HepG2 (cell line): ENCODE results near the gene PPP1R16B. TPM values are rescaled to one million over a fixed set of nuclear protein-coding genes. Genes with fewer than 3 reads are reported as not detected.

Experiments
- NR1H2 ChIP-seq: sonication (generic); formaldehyde crosslinking; IDR thresholded peaks from 2 replicates; pipeline ENCODE4 v1.8.1; 2022; ENCODE audit warnings: low read depth, missing genetic modification reagents, borderline replicate concordance
- POLR2AphosphoS5 ChIP-seq: IDR thresholded peaks from 2 replicates; pipeline ENCODE4 v1.6.1; 2012; ENCODE audit warnings: low read depth, low read length
- RFX1 ChIP-seq: fragments of 450-650 bp; IDR thresholded peaks from 2 replicates; pipeline ENCODE4 v1.6.1; 2017
- STAT5B ChIP-seq: sonication (generic); formaldehyde crosslinking; IDR thresholded peaks from 2 replicates; pipeline ENCODE4 v1.4.0; 2020; ENCODE audit warnings: missing genetic modification reagents
- ZNF143 ChIP-seq: sonication (generic); formaldehyde crosslinking; IDR thresholded peaks from 2 replicates; pipeline ENCODE4 v1.4.0; 2020; ENCODE audit warnings: missing genetic modification reagents
- ZNF282 ChIP-seq: fragments of 450-650 bp; IDR thresholded peaks from 2 replicates; pipeline ENCODE4 v1.6.1; 2018; ENCODE audit not compliant: partially characterized antibody
- ZNF484 ChIP-seq: sonication (generic); formaldehyde crosslinking; IDR thresholded peaks from 2 replicates; pipeline ENCODE4 v1.5.1; 2020; ENCODE audit warnings: mild to moderate bottlenecking, low read depth, missing genetic modification reagents, borderline replicate concordance
- ZNF546 ChIP-seq: sonication (generic); formaldehyde crosslinking; conservative IDR thresholded peaks from 2 replicates; pipeline ENCODE4 v1.8.1; 2023; ENCODE audit warnings: mild to moderate bottlenecking, missing genetic modification reagents
- ZNF646 ChIP-seq: sonication (generic); formaldehyde crosslinking; IDR thresholded peaks from 2 replicates; pipeline ENCODE4 v1.9.0; 2021; ENCODE audit warnings: mild to moderate bottlenecking, missing genetic modification reagents
- ZNF687 ChIP-seq: sonication (generic); formaldehyde crosslinking; IDR thresholded peaks from 2 replicates; pipeline ENCODE4 v1.5.1; 2020; ENCODE audit warnings: mild to moderate bottlenecking, missing genetic modification reagents, moderate library complexity
- ZNF777 ChIP-seq: sonication (generic); formaldehyde crosslinking; IDR thresholded peaks from 2 replicates; pipeline ENCODE4 v1.4.0; 2020; ENCODE audit warnings: missing genetic modification reagents
- ZNF790 ChIP-seq: sonication (generic); formaldehyde crosslinking; IDR thresholded peaks from 2 replicates; pipeline ENCODE4 v1.8.0; 2022; ENCODE audit warnings: missing genetic modification reagents, mild to moderate bottlenecking, borderline replicate concordance
- ZSCAN30 ChIP-seq: sonication (generic); formaldehyde crosslinking; IDR thresholded peaks from 2 replicates; pipeline ENCODE4 v1.5.0; 2020; ENCODE audit warnings: mild to moderate bottlenecking, missing genetic modification reagents
- polyA plus RNA-seq, 8 experiments: library from polyadenylated mRNA; depleted of rRNA in 3 of 8; stranded (reverse) in 7 of 8; unstranded in 1 of 8; fragments of >200 nt; fragmentation: Illumina TruSeq in 4 of 8; extraction: Trizol in 4 of 8; gene quantifications; 2 replicates each; pipeline versions ENCODE4 v1.2.1 to v1.2.3, GENCODE V29; 2011 to 2016; ENCODE audit warnings: low read depth in 4 of 8, missing spikeins in 1 of 8, mixed read lengths in 1 of 8; ENCODE audit not compliant: insufficient read depth in 1 of 8
- total RNA-seq, 5 experiments: library from RNA; depleted of rRNA; stranded (reverse); fragments of >200 nt; fragmentation: Illumina TruSeq; extraction: Trizol; gene quantifications; 2 replicates each; pipeline ENCODE4 v1.2.3, GENCODE V29; 2016; ENCODE audit warnings: low read depth in 1 of 5
- TF ChIP-seq, protein P1 (sequence below): IDR thresholded peaks from 2 replicates; pipeline ENCODE4 v1.6.1; 2012; ENCODE audit warnings: inconsistent platforms
- TF ChIP-seq, protein P2 (sequence below): IDR thresholded peaks from 2 replicates; pipeline ENCODE4 v1.6.1; 2018; ENCODE audit warnings: missing genetic modification reagents, mild to moderate bottlenecking, missing compliant biosample characterization
- TF ChIP-seq, protein P3 (sequence below): sonication (generic); formaldehyde crosslinking; IDR thresholded peaks from 2 replicates; pipeline ENCODE4 v1.4.0; 2020; ENCODE audit warnings: mild to moderate bottlenecking, missing genetic modification reagents

PPP1R16B gene
- total and polyA plus RNA-seq, 2 of the 13 experiments (the other 11 are each of a cell fraction or from before 2014, with no cell fraction given) = 0.02 to 0.11 TPM

- TF ChIP-seq ZNF646 (CRISPR knock-in tag) (no peak), ZNF546 (CRISPR knock-in tag) (peak; percentile 87; the same call in 1 of the 2 replicates), ZNF143 (CRISPR knock-in tag) (peak; percentile 76), ZNF484 (peak; percentile 79; the same call in 1 of the 2 replicates), POLR2AphosphoS5 (peak; percentile 90), NR1H2 (CRISPR knock-in tag) (no peak; the same call in 1 of the 2 replicates), ZNF777 (peak; percentile 44; the same call in 1 of the 2 replicates), ZNF790 (CRISPR knock-in tag) (peak; percentile 10; the same call in 1 of the 2 replicates), ZNF282 (no peak), RFX1 (no peak), ZSCAN30 (CRISPR knock-in tag) (no peak), STAT5B (peak; percentile 88; the same call in 1 of the 2 replicates), ZNF687 (CRISPR knock-in tag) (peak; percentile 99)
- TF ChIP-seq, protein P1, sequence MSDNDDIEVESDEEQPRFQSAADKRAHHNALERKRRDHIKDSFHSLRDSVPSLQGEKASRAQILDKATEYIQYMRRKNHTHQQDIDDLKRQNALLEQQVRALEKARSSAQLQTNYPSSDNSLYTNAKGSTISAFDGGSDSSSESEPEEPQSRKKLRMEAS = peak; percentile 96
- TF ChIP-seq, protein P2, sequence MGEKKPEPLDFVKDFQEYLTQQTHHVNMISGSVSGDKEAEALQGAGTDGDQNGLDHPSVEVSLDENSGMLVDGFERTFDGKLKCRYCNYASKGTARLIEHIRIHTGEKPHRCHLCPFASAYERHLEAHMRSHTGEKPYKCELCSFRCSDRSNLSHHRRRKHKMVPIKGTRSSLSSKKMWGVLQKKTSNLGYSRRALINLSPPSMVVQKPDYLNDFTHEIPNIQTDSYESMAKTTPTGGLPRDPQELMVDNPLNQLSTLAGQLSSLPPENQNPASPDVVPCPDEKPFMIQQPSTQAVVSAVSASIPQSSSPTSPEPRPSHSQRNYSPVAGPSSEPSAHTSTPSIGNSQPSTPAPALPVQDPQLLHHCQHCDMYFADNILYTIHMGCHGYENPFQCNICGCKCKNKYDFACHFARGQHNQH = peak; percentile 98
- TF ChIP-seq, protein P3, sequence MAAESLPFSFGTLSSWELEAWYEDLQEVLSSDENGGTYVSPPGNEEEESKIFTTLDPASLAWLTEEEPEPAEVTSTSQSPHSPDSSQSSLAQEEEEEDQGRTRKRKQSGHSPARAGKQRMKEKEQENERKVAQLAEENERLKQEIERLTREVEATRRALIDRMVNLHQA = peak; percentile 54; the same call in 1 of the 2 replicates
Observed at GRCh38 chr20:38962044-38962927, 156.8 kb downstream of the PPP1R16B start, which contains the start of gene DHX35 (continued).
